Activated naive CD4-positive, alpha-beta T cell treated with anti-CD3 and anti-CD28 coated beads, Interleukin-2, amount 10 ng/mL, durations not matched to agents 7 days and 5 days (primary cell): ENCODE data around the gene CFAP70.

Experiments
- CTCF ChIA-PET: fragments of 350-600 bp; sonication (Branson Sonifier 250); formaldehyde crosslinking; loops from one replicate; lab custom pipeline; 2021; ENCODE audit warnings: antibody characterized with exemption; lab: Charles Lee
- DNase-seq: peaks from one replicate; pipeline ENCODE4 v3.0.0-alpha.2; 2020
- H3K27ac Mint-ChIP-seq: one replicate; pipeline ENCODE4 v1.8.0; 2021; ENCODE audit warnings: mild to moderate bottlenecking, moderate library complexity, mixed read lengths
- H3K27me3 Mint-ChIP-seq: one replicate; pipeline ENCODE4 v1.8.0; 2021; ENCODE audit warnings: mild to moderate bottlenecking, mixed read lengths
- H3K36me3 Mint-ChIP-seq: one replicate; pipeline ENCODE4 v1.8.0; 2021; ENCODE audit warnings: mixed read lengths
- H3K4me1 Mint-ChIP-seq: one replicate; pipeline ENCODE4 v1.8.0; 2021; ENCODE audit warnings: mixed read lengths
- H3K4me3 Mint-ChIP-seq: one replicate; pipeline ENCODE4 v1.8.0; 2021; ENCODE audit warnings: mild to moderate bottlenecking, moderate library complexity, mixed read lengths
- H3K9me3 Mint-ChIP-seq: one replicate; pipeline ENCODE4 v1.8.0; 2021; ENCODE audit warnings: mixed read lengths

The CFAP70 gene

DNA sequence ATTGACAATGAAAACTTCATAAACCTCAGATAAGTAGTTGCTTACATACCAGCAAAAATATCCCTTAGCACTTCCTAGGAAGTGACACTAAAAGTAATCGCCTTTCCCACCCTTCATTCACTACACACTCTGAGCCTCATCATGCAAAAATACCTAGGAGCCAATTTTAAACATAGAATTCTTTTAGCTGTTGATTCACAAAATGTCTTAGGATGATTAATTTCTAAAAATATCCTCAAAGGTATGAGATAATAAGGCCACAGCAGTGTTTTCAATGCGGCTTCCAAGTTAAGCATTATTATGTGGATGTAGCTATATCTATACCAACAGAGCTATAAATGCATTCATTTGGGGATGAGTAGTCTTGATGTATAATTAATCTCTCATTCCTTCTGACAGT, 124.8 kb downstream of the CFAP70 start:
- no peak overlapping the region for H3K27ac Mint-ChIP-seq
- H3K27me3 Mint-ChIP-seq, result no peaks in the 10 kb centered on the region
- DNase-seq, result no peak
- H3K4me1 Mint-ChIP-seq, result no peaks in the 10 kb centered on the region
- peaks cover 36% of the 10 kb centered on the region for H3K36me3 Mint-ChIP-seq
- H3K4me3 Mint-ChIP-seq, result no peak overlapping the region
- CTCF ChIA-PET, result interaction anchor here (0.5 kb wide), 1 partner anchor 308 kb away, joined by 3 read pairs; no protein-coding TSS in a partner anchor
- H3K9me3 Mint-ChIP-seq, result no peaks in the 10 kb centered on the region

DNA sequence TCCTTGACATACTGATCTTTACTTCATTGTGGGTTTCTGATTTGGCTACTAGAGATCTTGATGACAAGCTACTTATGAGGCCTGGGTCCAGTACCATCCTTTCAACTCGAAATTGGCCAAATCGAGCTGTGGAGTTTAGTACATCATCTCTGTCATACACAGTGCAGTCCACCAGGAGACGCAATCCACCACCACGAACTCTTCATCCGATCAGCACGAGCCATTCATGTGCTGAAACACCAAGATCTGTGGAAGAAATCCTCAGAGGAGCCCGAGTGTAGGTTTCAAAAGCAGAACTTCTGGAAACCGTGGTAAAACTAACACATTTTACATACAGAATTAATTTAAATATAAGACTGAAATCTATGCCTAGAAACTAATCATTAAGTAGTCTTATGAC, 125.8 kb downstream of the CFAP70 start:
- Mint-ChIP-seq H3K36me3 (peaks cover 35% of the 10 kb centered on the region), H3K4me3 (no peak overlapping the region), H3K27me3 (no peaks in the 10 kb centered on the region), H3K9me3 (no peaks in the 10 kb centered on the region), H3K4me1 (no peaks in the 10 kb centered on the region), H3K27ac (no peak overlapping the region)
- no peak for DNase-seq
- CTCF ChIA-PET, result no interaction called here

DNA sequence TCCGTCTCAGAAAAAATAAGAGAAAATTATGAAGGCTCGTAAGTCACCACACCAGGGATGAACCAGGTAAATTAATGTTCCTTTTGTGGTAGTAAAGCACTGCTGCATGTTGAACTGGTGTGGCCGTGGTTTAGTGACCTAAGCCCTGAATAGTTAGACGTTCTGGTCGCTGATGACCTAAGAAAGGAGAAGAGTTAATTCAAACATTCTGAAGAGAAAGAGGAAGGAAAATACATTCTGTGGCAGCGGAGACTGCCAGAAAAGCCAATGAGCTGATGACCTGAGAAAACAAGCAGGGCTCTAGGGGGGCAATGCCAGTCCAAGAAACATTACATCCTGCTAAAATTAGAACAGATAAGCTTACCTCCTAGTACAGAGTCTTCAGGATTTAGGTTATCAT, 129.1 kb downstream of the CFAP70 start:
- no peaks in the 10 kb centered on the region for H3K9me3 Mint-ChIP-seq
- H3K36me3 Mint-ChIP-seq, result peaks cover 26% of the 10 kb centered on the region
- CTCF ChIA-PET, result interaction anchor here (0.6 to 0.8 kb wide), 2 partner anchors 11 to 134 kb away, joined by 3 read pairs; no protein-coding TSS in a partner anchor
- H3K4me1 Mint-ChIP-seq, result no peaks in the 10 kb centered on the region
- no peak overlapping the region for H3K27ac Mint-ChIP-seq
- DNase-seq, result no peak
- H3K27me3 Mint-ChIP-seq, result no peaks in the 10 kb centered on the region
- H3K4me3 Mint-ChIP-seq, result no peak overlapping the region

DNA sequence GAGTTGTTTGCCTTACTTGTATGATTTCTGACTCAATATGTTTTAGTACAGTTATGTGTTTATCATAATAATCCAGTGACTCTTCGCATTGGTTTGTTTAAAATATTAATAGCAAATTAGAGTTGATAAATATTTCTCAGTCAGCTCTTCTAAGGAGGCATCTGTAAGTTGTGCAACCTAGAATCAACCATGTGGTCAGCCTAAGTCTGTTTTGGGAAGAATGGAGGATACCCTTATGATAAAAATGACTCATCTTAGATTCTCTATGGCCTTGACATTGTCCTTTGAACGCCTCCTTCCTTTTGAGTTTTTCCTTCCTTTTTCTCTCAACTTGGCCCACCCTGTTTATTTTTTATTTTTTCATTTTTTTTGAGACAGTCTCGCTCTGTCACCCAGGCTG, 130.4 kb downstream of the CFAP70 start:
- DNase-seq, result no peak
- Mint-ChIP-seq H3K27ac (no peak overlapping the region), H3K9me3 (no peaks in the 10 kb centered on the region), H3K27me3 (no peaks in the 10 kb centered on the region), H3K4me3 (no peak overlapping the region), H3K4me1 (no peaks in the 10 kb centered on the region), H3K36me3 (peaks cover 19% of the 10 kb centered on the region)
- CTCF ChIA-PET, result no interaction called here

DNA sequence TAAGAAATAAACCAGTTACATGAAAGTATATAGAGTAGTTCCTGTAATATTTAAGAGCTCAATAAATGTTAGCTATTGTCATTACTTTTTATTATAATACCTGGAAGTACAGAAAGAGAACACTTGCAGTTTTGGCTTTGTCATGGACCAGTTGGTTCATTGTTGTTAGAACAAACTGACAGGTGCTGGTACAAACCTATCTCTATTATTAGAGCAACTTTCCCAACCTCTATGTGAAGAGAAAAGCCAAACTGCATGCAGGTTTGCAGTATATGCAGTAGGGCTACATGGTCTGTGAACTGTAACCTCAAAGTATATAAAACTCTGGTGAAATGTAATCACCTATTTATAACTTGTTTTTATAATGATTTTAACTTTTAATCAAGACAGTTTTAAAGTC, 132.0 kb downstream of the CFAP70 start:
- H3K27ac Mint-ChIP-seq, result no peak overlapping the region
- CTCF ChIA-PET, result interaction anchor here (1.0 kb wide), 1 partner anchor 12 kb away, joined by 3 read pairs; no protein-coding TSS in a partner anchor
- H3K9me3 Mint-ChIP-seq, result no peaks in the 10 kb centered on the region
- H3K36me3 Mint-ChIP-seq, result peaks cover 14% of the 10 kb centered on the region
- H3K4me1 Mint-ChIP-seq, result no peaks in the 10 kb centered on the region
- DNase-seq, result no peak
- H3K4me3 Mint-ChIP-seq, result no peak overlapping the region
- H3K27me3 Mint-ChIP-seq, result no peaks in the 10 kb centered on the region

DNA sequence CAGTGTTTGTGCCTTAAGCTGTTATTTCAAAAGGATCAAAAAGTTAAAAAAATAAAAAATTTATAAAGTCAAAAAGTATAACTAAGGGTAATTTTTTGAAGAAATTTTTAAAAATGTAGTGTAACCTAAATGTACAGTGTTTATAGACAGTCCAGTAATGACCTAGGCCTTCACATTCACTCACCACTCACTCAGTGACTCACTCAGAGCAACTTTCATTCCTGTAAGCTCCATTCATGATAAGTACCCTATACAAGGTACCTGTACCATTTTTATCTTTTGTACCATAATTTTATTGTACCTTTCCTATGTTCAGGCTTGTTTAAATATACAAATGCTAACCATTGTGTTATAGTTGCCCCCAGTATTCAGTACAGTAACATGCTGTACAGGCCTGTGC, 133.1 kb downstream of the CFAP70 start:
- H3K9me3 Mint-ChIP-seq, result no peaks in the 10 kb centered on the region
- H3K4me1 Mint-ChIP-seq, result no peaks in the 10 kb centered on the region
- H3K36me3 Mint-ChIP-seq, result peaks cover 8% of the 10 kb centered on the region
- CTCF ChIA-PET, result no interaction called here
- no peak overlapping the region for H3K4me3 Mint-ChIP-seq
- H3K27me3 Mint-ChIP-seq, result no peaks in the 10 kb centered on the region
- no peak overlapping the region for H3K27ac Mint-ChIP-seq
- no peak for DNase-seq

DNA sequence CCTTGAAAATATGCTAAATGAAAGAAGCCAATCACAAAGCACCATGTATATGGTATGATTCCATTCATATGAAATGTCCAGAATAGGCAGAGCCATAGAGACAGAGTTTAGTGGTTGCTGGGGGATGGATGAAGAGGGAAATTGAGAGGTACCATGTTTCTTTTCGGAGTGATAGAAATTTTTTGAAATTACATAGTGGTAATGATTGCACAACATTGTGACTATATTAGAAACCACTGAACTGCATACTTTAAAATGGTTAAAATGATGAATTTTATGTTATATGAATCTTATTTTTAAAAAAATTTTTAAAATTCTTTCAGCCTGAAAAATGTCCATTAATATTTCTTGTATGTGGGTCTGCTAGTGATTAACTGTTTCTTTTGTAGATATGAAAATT, 137.7 kb downstream of the CFAP70 start:
- Mint-ChIP-seq H3K4me1 (no peaks in the 10 kb centered on the region), H3K27me3 (no peaks in the 10 kb centered on the region), H3K9me3 (no peaks in the 10 kb centered on the region), H3K27ac (no peak overlapping the region), H3K36me3 (peaks cover 14% of the 10 kb centered on the region), H3K4me3 (no peak overlapping the region)
- CTCF ChIA-PET, result no interaction called here
- no peak for DNase-seq

DNA sequence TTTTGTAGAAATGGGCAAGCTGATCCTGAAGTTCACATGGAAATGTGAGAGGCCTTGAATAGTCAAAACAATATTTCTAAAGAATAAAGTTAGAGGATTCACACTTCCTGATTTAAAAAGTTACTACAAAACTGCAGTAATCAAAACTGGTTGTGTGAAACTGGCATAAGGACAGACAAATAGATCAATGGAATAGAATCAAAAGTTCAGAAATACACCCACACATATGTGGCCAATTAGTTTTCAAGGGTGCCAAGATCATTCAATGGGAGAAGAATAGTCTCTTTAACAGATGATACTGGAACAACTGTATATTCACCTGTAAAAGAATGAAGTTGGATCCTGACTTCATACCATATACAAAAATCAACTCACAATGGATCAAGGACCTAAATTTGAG, 139.3 kb downstream of the CFAP70 start:
- no peak for DNase-seq
- CTCF ChIA-PET, result interaction anchor here (0.6 to 0.9 kb wide), 3 partner anchors 10 to 15 kb away, joined by 3 read pairs; no protein-coding TSS in a partner anchor
- no peaks in the 10 kb centered on the region for H3K9me3 Mint-ChIP-seq
- H3K4me3 Mint-ChIP-seq, result no peak overlapping the region
- H3K36me3 Mint-ChIP-seq, result peaks cover 21% of the 10 kb centered on the region
- H3K27me3 Mint-ChIP-seq, result no peaks in the 10 kb centered on the region
- H3K4me1 Mint-ChIP-seq, result no peaks in the 10 kb centered on the region
- H3K27ac Mint-ChIP-seq, result no peak overlapping the region

DNA sequence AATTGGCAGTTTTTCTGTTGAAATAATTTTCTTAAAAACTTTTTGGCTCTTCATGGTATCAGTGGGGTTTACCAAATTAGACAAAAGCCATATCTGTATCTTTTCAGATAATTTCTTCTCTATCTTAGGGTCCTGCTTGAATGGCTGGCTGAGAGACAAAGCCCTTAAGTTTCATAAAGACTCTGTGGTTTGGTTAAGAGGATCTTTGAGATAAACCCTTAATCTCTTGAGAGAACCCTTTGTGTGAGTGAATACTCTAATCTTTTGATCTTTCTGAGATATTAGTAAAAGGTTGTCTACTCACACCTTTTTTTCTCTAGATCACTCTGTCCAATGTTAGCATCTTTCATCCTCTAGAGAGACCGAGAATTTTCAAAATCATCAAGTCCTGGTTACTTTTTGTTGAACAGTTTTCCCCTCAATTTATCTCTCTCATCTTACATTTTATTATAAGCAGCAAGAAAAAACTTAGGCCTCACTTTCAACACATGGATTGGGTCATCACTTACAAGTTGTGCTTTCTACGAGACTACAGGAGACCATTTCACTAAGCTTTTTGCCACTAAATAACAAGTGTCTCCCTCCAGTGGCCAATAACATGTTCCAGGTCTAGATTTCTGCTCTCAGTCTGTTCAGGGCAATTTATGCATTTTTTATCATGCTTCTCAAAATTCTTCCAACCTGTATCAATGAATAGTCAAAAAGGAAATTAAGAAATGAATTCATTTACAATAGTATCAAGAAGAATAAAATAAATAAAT, 140.1 kb downstream of the CFAP70 start:
- H3K9me3 Mint-ChIP-seq, result no peaks in the 10 kb centered on the region
- no peaks in the 10 kb centered on the region for H3K27me3 Mint-ChIP-seq
- no peaks in the 10 kb centered on the region for H3K4me1 Mint-ChIP-seq
- CTCF ChIA-PET, result interaction anchor here (0.9 kb wide), 1 partner anchor 11 kb away, joined by 3 read pairs; no protein-coding TSS in a partner anchor
- H3K4me3 Mint-ChIP-seq, result no peak overlapping the region
- peaks cover 23% of the 10 kb centered on the region for H3K36me3 Mint-ChIP-seq
- no peak overlapping the region for H3K27ac Mint-ChIP-seq
- DNase-seq, result no peak

DNA sequence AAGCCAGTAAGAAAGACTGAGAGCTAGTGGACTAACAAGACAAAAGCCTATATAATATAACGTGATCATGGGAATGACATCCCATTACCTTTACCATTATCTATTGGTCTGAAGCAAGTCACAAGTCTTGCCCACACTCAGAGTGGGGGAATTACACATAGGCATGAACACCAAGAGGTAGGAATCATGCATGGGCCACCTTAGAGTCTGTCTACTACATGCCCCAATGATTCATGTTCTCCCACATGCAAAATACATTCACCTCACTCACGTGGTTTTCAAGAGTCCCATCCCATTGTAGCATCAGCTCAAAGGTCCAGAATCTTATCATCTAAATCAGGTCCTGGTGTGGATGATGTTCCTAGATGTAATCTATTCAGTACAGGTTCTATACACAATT, 141.0 kb downstream of the CFAP70 start:
- no peak overlapping the region for H3K4me3 Mint-ChIP-seq
- no peak for DNase-seq
- CTCF ChIA-PET, result interaction anchor here (0.6 to 1.0 kb wide), 2 partner anchors 46 to 524 kb away, joined by 3 read pairs; no protein-coding TSS in a partner anchor
- no peaks in the 10 kb centered on the region for H3K4me1 Mint-ChIP-seq
- H3K9me3 Mint-ChIP-seq, result no peaks in the 10 kb centered on the region
- no peaks in the 10 kb centered on the region for H3K27me3 Mint-ChIP-seq
- peaks cover 23% of the 10 kb centered on the region for H3K36me3 Mint-ChIP-seq
- H3K27ac Mint-ChIP-seq, result no peak overlapping the region

DNA sequence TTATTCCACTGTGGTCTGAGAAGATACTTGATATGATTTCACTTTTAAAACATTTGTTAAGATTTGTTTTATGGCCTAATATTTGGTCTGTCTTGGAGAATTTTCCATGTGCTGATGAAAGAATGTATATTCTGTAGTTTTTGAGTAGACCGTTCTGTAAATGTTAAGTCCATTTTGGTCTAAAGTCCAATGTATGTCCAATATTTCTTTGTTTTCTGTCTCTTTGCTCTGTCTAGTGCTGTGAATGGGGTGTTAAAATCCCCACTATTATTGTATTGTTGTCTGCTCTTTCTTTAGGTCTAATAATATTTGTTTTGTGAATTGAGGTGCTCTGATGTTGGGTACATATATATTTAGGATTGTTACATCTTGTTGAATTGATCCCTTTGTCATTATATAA, 142.9 kb downstream of the CFAP70 start:
- Mint-ChIP-seq H3K36me3 (peaks cover 23% of the 10 kb centered on the region), H3K4me3 (no peak overlapping the region), H3K27ac (no peak overlapping the region), H3K27me3 (no peaks in the 10 kb centered on the region), H3K9me3 (no peaks in the 10 kb centered on the region), H3K4me1 (no peaks in the 10 kb centered on the region)
- CTCF ChIA-PET, result no interaction called here
- DNase-seq, result no peak

DNA sequence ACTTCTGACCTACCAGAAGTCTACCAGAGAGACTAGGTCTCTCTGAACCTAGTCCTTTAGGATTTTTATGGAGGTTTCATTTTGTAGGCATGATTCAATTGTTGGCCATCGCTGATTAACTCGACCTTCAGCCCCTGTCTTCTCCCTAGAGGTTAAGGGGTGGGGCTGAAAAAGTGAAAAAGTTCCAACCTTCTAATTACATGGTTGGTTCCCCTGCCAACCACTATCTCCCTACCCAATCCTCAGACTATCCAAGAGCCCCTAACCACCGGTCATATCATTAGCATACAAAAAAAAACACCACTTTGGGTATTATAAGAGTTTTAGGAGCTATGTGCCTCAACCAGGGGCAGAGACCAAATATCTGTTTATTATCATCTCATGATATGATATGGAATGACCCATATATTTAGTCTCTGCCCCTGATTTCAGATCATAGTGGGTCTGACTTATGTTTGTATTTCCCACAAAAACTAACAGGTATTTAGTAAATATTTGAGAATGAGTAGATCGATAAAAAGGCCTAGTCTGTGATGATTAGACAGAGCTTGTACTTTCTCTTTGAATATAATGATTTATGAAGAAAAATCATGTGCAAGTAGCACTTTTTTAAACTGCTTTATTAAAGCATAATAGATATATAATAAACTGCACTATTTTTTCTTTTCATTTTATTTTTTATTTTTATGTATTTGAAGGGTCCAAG, 147.4 kb downstream of the CFAP70 start:
- Mint-ChIP-seq H3K4me1 (no peaks in the 10 kb centered on the region), H3K27me3 (no peaks in the 10 kb centered on the region), H3K4me3 (no peak overlapping the region), H3K27ac (no peak overlapping the region), H3K9me3 (no peaks in the 10 kb centered on the region), H3K36me3 (peaks cover 10% of the 10 kb centered on the region)
- CTCF ChIA-PET, result no interaction called here
- DNase-seq, result no peak

DNA sequence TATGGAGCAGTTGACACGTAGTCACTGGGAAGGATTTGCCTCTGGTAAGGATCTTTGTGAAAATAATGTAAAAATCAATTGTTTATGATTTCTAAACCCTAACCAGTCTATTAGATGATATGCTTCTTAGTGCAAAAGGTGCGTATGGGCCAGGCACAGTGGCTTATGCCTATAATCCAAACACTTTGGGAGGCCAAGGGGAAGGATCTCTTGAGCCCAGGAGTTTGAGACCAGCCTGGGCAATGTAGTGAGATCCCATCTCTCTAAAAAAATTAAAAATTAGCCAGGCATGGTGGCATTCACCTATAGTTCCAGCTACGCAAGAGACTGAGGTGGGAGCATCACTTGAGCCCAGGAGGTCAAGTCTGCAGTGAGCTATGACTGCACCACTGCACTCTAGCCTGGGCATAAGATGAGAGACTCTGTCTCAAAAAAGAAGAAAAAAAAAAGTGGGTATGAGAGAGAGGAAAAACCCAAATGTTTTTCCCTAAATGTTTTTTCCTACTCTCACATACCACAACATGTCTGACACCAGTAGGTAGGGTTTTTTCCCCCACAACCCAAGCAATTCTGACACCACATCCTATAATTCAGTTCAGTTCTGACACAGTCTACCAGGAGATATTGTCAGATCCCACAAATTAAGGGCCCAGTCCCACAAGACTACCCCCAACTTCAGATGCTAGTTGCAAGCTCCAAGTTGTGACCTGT, 148.1 kb downstream of the CFAP70 start:
- no peak overlapping the region for H3K27ac Mint-ChIP-seq
- H3K36me3 Mint-ChIP-seq, result peaks cover 5% of the 10 kb centered on the region
- no peak overlapping the region for H3K4me3 Mint-ChIP-seq
- CTCF ChIA-PET, result no interaction called here
- H3K4me1 Mint-ChIP-seq, result no peaks in the 10 kb centered on the region
- no peaks in the 10 kb centered on the region for H3K9me3 Mint-ChIP-seq
- no peak for DNase-seq
- H3K27me3 Mint-ChIP-seq, result no peaks in the 10 kb centered on the region

DNA sequence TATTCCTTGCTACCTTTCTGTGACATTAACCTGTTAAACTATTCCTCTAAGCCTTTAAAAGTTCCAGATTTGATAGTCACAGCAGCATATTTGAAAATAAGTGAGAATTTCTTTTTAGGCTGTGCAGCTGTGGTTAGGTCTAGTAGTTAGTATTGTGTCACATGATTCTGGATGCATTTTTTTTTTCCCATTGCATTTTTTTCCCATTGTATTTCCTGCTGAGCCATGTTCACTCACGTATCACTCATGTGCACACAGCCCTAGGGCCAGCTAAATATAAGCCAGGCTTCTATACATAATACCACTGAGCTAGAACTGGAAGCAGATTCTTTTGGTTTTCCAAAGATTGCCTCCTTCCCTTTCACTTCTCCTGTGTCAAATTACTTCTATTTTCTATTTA, 149.0 kb downstream of the CFAP70 start:
- peaks cover 5% of the 10 kb centered on the region for H3K36me3 Mint-ChIP-seq
- H3K27me3 Mint-ChIP-seq, result no peaks in the 10 kb centered on the region
- H3K9me3 Mint-ChIP-seq, result no peaks in the 10 kb centered on the region
- DNase-seq, result no peak
- H3K4me1 Mint-ChIP-seq, result no peaks in the 10 kb centered on the region
- CTCF ChIA-PET, result interaction anchor here (1.1 kb wide), 1 partner anchor 10 kb away, joined by 3 read pairs; no protein-coding TSS in a partner anchor
- no peak overlapping the region for H3K4me3 Mint-ChIP-seq
- no peak overlapping the region for H3K27ac Mint-ChIP-seq
